ENCODE results near the gene PINK1. TPM values are rescaled to one million over a fixed set of nuclear protein-coding genes. Genes with fewer than 3 reads are reported as not detected.
"Not testable (repeated sequence)": the region's sequence is repeated elsewhere in the genome, so short reads cannot be mapped to it uniquely, and the experiment has no call there.

Gene PINK1
- total RNA-seq, 3 donors from 2014 or later: 92.1 to 146 (median 94.1) TPM

- TF ChIP-seq POLR2AphosphoS5 (IDR thresholded peaks at IDR 0.05): no peak
- no peak for TF ChIP-seq POLR2A (IDR thresholded peaks at IDR 0.05)
- TF ChIP-seq CTCF (IDR thresholded peaks at IDR 0.05): no peak
- no peaks in the 10 kb centered on the region for H3K36me3 ChIP-seq
- H3K4me1 ChIP-seq: no peaks in the 10 kb centered on the region
- H3K9me3 ChIP-seq: no peaks in the 10 kb centered on the region
- DNase-seq (ENCODE audit: low spot score in 2 of 2): no peak
- peaks cover 0 to 4% of the 10 kb centered on the region in 2 donors for H3K27me3 ChIP-seq
- intact Hi-C loops (cut with DNase I; ENCODE audit: low total_unique reads): no loop called here
- H3K27ac ChIP-seq: no peak overlapping the region
- H3K4me3 ChIP-seq: no peak overlapping the region
These were observed 37.7 kb downstream of the PINK1 start for GRCh38 chr1:20670936-20671335.

- Histone ChIP-seq H3K4me3 (no peak overlapping the region), H3K27ac (no peak overlapping the region), H3K36me3 (no peaks in the 10 kb centered on the region), H3K4me1 (no peaks in the 10 kb centered on the region), H3K9me3 (no peaks in the 10 kb centered on the region), H3K27me3 (peaks cover 0 to 4% of the 10 kb centered on the region in 2 donors)
- intact Hi-C loops (cut with DNase I; ENCODE audit: low total_unique reads): no loop called here
- no peak for TF ChIP-seq POLR2AphosphoS5 (IDR thresholded peaks at IDR 0.05)
- no peak for TF ChIP-seq POLR2A (IDR thresholded peaks at IDR 0.05)
- no peak for TF ChIP-seq CTCF (IDR thresholded peaks at IDR 0.05)
- no peak for DNase-seq (ENCODE audit: low spot score in 2 of 2)
These were observed 39.0 kb downstream of the PINK1 start for GRCh38 chr1:20672265-20672632.

GRCh38 chr1:20673626-20674025 is 40.4 kb downstream of the PINK1 start:
- H3K4me1 ChIP-seq; H3K9me3 ChIP-seq; H3K27ac ChIP-seq; intact Hi-C loops (cut with DNase I; ENCODE audit: low total_unique reads); H3K36me3 ChIP-seq; H3K4me3 ChIP-seq; DNase-seq (ENCODE audit: low spot score in 2 of 2); H3K27me3 ChIP-seq: not testable (repeated sequence)

GRCh38 chr1:20678599-20678998 is 45.3 kb downstream of the PINK1 start:
- intact Hi-C loops (cut with DNase I; ENCODE audit: low total_unique reads): no loop called here
- Histone ChIP-seq H3K36me3 (no peaks in the 10 kb centered on the region), H3K27ac (no peak overlapping the region), H3K27me3 (no peaks in the 10 kb centered on the region), H3K9me3 (no peaks in the 10 kb centered on the region), H3K4me1 (no peaks in the 10 kb centered on the region), H3K4me3 (no peak overlapping the region)
- no peak for DNase-seq (ENCODE audit: low spot score in 2 of 2)
- no peak for TF ChIP-seq POLR2AphosphoS5 (IDR thresholded peaks at IDR 0.05)
- no peak for TF ChIP-seq POLR2A (IDR thresholded peaks at IDR 0.05)
- TF ChIP-seq CTCF (IDR thresholded peaks at IDR 0.05): no peak

GRCh38 chr1:20680269-20680668 is 47.0 kb downstream of the PINK1 start:
- no peak for DNase-seq (ENCODE audit: low spot score in 2 of 2)
- H3K4me3 ChIP-seq: no peak overlapping the region
- no peaks in the 10 kb centered on the region for H3K36me3 ChIP-seq
- TF ChIP-seq CTCF (IDR thresholded peaks at IDR 0.05) (no peak), POLR2AphosphoS5 (IDR thresholded peaks at IDR 0.05) (no peak), POLR2A (IDR thresholded peaks at IDR 0.05) (no peak)
- intact Hi-C loops (cut with DNase I; ENCODE audit: low total_unique reads): loop anchor here (5.0 kb wide), 1 partner anchor 972 kb away; no protein-coding TSS in a partner anchor
- no peaks in the 10 kb centered on the region for H3K27me3 ChIP-seq
- no peak overlapping the region for H3K27ac ChIP-seq
- H3K9me3 ChIP-seq: no peaks in the 10 kb centered on the region
- no peaks in the 10 kb centered on the region for H3K4me1 ChIP-seq

GRCh38 chr1:20681999-20682398 is 48.7 kb downstream of the PINK1 start:
- DNase-seq (ENCODE audit: low spot score in 2 of 2): no peak
- Histone ChIP-seq H3K4me3 (no peak overlapping the region), H3K36me3 (no peaks in the 10 kb centered on the region), H3K27me3 (no peaks in the 10 kb centered on the region), H3K9me3 (no peaks in the 10 kb centered on the region), H3K4me1 (no peaks in the 10 kb centered on the region), H3K27ac (no peak overlapping the region)
- no peak for TF ChIP-seq CTCF (IDR thresholded peaks at IDR 0.05)
- TF ChIP-seq POLR2A (IDR thresholded peaks at IDR 0.05): no peak
- no peak for TF ChIP-seq POLR2AphosphoS5 (IDR thresholded peaks at IDR 0.05)
- intact Hi-C loops (cut with DNase I; ENCODE audit: low total_unique reads): loop anchor here (5.0 kb wide), 1 partner anchor 970 kb away; no protein-coding TSS in a partner anchor
